ENCODE data around the gene SHC1. TPM values are rescaled to one million over a fixed set of nuclear protein-coding genes. Genes with fewer than 3 reads are reported as not detected.

Gene SHC1
- total RNA-seq, 1 donor from 2014 or later = 176 TPM

DNA sequence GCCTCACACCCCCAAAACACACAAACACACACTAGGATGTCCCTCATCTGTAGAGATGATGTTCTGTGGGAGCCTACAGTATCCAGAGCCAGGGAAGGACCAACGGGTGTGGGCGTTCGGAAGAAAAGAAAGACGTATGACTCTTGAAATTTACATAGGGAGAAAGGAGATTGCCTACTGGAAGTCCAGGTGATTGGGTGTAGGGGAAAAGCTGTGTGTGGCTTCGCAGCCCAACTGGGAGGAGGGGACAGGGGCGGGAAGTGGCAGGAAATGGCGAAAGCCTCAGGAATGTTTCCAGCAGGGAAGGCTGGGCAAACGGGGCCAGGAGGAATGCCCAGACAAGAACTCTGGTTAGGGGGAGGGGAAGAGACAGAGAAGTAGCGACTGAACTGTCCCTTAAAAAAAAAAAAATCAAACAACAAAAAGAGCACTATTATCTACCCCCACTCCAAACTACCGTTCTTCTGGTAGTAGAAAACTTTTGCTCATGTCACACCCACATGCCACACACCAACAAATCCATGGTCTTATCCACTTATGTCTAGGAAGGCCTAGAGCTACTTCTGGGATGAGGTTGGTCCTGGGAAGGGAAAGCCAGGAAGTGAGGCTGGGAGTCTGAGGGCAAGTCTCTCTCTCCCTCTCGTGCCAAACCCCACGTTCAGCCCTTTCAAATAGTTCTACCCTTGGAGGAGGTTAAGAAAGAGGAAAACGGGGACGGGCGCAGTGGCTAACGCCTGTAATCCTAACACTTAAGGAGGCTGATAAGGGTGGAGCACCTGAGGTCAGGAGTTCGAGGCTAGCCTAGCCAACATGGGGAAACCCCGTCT lies 2.2 kb upstream of the SHC1 start:
- peaks cover 1% of the 10 kb centered on the region for H3K36me3 ChIP-seq (ENCODE audit: control insufficient read depth, insufficient read depth, low read length)
- no peaks in the 10 kb centered on the region for H3K27me3 ChIP-seq (ENCODE audit: control insufficient read depth, insufficient read depth, low read length)
- peak; percentile 89 for DNase-seq (ENCODE audit: low read depth)
- TF ChIP-seq, protein P1, sequence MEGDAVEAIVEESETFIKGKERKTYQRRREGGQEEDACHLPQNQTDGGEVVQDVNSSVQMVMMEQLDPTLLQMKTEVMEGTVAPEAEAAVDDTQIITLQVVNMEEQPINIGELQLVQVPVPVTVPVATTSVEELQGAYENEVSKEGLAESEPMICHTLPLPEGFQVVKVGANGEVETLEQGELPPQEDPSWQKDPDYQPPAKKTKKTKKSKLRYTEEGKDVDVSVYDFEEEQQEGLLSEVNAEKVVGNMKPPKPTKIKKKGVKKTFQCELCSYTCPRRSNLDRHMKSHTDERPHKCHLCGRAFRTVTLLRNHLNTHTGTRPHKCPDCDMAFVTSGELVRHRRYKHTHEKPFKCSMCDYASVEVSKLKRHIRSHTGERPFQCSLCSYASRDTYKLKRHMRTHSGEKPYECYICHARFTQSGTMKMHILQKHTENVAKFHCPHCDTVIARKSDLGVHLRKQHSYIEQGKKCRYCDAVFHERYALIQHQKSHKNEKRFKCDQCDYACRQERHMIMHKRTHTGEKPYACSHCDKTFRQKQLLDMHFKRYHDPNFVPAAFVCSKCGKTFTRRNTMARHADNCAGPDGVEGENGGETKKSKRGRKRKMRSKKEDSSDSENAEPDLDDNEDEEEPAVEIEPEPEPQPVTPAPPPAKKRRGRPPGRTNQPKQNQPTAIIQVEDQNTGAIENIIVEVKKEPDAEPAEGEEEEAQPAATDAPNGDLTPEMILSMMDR (IDR thresholded peaks at IDR 0.05; ENCODE audit: insufficient read depth, low read length, poor library complexity, severe bottlenecking) = no peak
- H3K4me3 ChIP-seq (ENCODE audit: low read depth, low read length) = peak overlapping the region; percentile 62

DNA sequence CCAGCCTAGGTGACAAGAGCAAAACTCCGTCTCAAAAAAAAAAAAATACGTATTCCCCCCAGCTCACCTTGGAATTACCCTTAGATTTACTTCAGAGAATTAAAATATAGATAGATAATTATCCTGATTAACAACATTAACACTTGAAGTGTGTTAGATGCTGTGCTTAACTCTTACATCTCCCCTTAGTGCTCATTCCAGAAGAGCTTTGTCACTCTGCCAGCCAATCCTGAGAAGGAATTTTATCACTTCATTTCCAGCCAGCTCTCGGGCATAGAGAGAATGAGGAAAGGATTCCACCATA lies 1.6 kb upstream of the SHC1 start:
- DNase-seq (ENCODE audit: low read depth) = no peak
- Histone ChIP-seq H3K4me3 (ENCODE audit: low read depth, low read length) (peak overlapping the region; percentile 23), H3K27me3 (ENCODE audit: control insufficient read depth, insufficient read depth, low read length) (no peaks in the 10 kb centered on the region), H3K36me3 (ENCODE audit: control insufficient read depth, insufficient read depth, low read length) (peaks cover 4% of the 10 kb centered on the region)
- TF ChIP-seq, protein P1 (IDR thresholded peaks at IDR 0.05; ENCODE audit: insufficient read depth, low read length, poor library complexity, severe bottlenecking) = no peak

DNA sequence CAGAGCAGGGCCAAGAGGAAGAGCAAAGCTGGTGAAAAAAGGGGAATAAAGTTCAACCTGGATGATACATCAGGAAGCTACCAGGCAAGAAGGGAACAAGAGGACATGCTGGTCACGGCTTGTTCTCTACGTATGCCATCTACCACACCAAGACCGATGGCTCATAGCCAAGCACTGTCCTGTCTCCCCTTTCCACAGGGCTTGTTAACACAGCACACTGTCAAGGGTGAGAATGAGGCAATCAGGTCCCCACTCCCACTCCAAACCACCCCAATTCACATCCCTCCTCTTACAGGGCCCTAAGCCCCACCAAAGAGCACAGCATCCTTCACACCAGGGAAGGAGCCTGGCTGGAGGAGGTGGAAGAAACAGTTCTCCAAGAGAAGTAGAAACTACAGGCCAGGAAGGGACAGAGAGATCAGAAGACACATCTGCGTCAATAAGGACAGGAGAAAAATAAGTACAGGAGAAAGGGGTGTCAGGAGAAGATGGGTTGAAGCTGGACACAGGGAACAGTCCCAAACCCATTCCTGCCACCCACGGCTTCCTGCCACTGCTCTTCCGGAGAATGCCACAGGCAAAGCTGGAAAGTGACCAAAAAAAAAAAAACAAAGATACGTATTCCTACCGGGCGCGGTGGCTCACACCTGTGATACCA lies 923 bp upstream of the SHC1 start:
- Histone ChIP-seq H3K4me3 (ENCODE audit: low read depth, low read length) (no peak overlapping the region), H3K36me3 (ENCODE audit: control insufficient read depth, insufficient read depth, low read length) (peaks cover 4% of the 10 kb centered on the region), H3K27me3 (ENCODE audit: control insufficient read depth, insufficient read depth, low read length) (no peaks in the 10 kb centered on the region)
- TF ChIP-seq, protein P1 (IDR thresholded peaks at IDR 0.05; ENCODE audit: insufficient read depth, low read length, poor library complexity, severe bottlenecking) = no peak
- DNase-seq (ENCODE audit: low read depth) = no peak

DNA sequence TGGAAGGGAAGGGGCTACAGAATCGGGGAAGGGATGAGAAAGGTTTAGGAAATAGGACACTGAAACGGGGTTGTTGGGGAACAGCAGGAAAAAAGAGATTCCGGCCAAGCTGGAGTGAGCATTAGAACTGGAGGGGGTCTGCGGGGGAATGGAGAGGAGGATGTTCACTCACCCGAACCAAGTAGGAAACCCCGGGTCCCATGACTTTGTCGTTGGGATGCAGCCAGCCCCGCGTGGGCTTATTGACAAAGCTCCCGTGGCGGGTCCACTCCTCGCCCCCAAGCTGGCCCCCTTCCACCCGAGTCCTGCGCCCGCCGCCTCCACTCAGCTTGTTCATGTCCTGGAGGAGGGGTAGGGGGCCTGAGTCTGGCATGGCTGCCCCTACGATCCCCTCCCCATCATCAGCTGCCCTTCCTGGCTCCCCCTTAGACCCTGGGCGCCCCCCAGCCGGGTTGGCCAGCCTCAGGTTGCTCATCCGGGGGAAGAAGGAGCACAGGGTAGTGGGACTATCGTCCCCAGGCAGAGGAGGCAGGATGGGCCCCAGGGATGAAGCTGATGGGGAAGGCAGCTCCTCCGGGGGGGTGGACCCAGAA lies 591 bp downstream of the SHC1 start:
- peaks cover 6% of the 10 kb centered on the region for H3K36me3 ChIP-seq (ENCODE audit: control insufficient read depth, insufficient read depth, low read length)
- H3K4me3 ChIP-seq (ENCODE audit: low read depth, low read length) = peak overlapping the region; percentile 50
- H3K27me3 ChIP-seq (ENCODE audit: control insufficient read depth, insufficient read depth, low read length) = no peaks in the 10 kb centered on the region
- TF ChIP-seq, protein P1 (IDR thresholded peaks at IDR 0.05; ENCODE audit: insufficient read depth, low read length, poor library complexity, severe bottlenecking) = no peak
- no peak for DNase-seq (ENCODE audit: low read depth)

DNA sequence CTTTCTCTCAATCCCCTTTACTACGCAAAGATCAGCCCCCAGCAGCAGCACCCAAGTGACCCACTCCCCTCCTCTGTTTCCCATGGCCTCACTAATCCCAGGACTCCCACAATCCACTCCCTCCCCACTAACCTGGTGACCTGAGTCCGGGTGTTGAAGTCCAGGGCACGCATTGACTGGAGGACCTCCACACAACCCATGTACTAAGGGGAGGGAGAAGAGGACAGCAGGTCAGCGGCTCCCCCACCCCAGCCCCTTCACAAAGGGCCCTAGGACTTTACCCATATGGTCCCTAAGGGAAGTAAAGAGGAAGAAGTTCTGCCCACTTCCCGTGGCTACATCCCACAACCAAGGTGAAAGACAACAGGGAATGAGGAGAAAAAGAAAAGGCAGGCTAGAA lies 1.3 kb downstream of the SHC1 start:
- TF ChIP-seq, protein P1 (IDR thresholded peaks at IDR 0.05; ENCODE audit: insufficient read depth, low read length, poor library complexity, severe bottlenecking) = no peak
- DNase-seq (ENCODE audit: low read depth) = no peak
- H3K36me3 ChIP-seq (ENCODE audit: control insufficient read depth, insufficient read depth, low read length) = peaks cover 7% of the 10 kb centered on the region
- H3K4me3 ChIP-seq (ENCODE audit: low read depth, low read length) = peak overlapping the region; percentile 50
- no peaks in the 10 kb centered on the region for H3K27me3 ChIP-seq (ENCODE audit: control insufficient read depth, insufficient read depth, low read length)
